Myocyte (in vitro differentiated cells): ENCODE data around the gene SYNRG. TPM values are rescaled to one million over a fixed set of nuclear protein-coding genes. Genes with fewer than 3 reads are reported as not detected.

Source experiments
- DNase-seq: peaks from one replicate; pipeline ENCODE4 v3.0.0-alpha.2; 2012; ENCODE audit warnings: low read depth
- microRNA-seq: library from miRNA; unstranded; fragments of <30 nt; microRNA quantifications from one replicate; pipeline ENCODE4, GENCODE V29; 2016
- total RNA-seq: library from RNA; depleted of rRNA; stranded (reverse); fragments of >200 nt; gene quantifications from 2 replicates; pipeline ENCODE4 v1.2.3, GENCODE V29; 2014

SYNRG gene
- total RNA-seq, 1 donor from 2014 or later = 9.0 TPM

DNA sequence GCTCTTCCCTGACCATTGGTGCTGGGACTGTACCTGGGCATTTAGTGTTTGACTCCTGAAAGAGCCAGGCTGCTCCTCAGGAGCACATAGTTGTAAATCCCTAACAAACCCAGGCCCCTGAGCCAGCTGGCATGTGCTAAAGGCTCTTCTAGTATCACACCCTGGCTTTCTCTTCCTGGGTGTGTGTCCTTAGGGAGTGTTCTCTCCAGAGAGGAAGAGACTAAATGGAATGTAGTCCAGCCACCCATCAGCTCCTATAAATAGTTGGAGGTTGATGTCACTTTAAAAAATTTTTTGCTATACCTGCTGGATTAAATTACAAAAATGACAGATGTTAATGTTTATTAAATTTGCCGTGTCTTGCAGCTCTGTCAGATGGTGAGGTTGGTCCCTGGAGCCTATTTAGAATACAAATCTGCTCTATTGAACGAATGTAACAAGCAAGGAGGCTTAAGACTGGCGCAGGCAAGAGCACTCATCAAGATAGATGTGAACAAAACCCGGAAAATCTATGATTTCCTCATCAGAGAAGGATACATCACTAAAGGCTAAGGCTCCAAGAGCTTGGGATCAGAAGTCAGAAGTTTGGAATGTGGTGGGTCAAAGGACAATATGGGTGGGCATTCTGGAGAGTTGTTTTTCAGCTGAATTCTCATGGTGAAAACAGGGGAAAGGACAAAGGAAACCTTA is 132.6 kb downstream of the SYNRG start:
- peak; percentile 72 for DNase-seq

DNA sequence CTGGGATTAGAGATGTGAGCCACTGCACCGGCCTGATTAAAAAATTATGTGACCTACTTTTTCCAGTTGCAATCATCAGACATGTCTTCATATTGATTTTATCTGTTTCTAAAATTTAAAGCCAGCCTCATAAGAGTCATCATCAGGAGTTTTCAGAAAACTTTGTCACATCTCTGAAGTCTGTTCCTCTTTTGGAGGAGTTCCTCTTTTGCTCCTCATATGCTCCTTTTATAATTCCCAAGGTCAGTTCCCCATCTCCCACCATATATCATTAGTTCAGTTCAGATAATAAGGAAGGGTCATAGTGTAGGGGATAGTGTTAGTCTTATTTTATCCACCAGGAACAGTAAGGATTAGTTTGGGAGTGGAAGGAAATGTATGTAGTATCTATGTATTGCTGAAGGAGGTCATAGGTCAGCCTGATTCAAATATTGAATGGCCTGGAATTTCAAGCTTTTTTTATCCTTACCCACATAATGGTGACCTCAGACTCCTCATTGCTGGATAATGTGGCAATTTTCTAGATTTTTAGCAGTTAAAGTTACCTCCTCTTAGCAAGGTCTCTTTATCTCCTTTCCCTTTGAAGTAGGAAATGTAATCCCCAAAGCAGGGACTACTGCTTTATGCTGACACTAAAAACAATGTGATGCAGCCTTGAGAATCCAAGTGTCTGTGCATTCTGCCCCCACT is 133.3 kb downstream of the SYNRG start:
- no peak for DNase-seq

DNA sequence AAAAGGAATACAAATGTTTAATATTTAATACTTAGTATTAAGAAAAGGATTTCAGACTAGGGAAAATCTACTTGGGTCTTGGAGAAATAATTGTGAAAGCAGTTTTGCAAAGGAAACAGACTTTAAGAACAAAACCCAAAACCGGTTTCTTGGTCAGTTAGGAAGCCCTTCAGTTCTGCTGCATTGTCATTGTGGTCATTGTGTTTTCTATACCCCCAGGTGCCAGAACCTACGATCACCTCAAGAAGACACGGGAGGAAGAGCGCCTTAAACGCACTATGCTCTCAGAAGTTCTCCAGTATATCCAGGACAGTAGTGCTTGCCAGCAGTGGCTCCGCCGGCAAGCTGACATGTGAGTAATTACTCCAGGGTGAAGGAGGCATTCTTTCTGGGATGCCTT is 139.0 kb downstream of the SYNRG start:
- DNase-seq = no peak

DNA sequence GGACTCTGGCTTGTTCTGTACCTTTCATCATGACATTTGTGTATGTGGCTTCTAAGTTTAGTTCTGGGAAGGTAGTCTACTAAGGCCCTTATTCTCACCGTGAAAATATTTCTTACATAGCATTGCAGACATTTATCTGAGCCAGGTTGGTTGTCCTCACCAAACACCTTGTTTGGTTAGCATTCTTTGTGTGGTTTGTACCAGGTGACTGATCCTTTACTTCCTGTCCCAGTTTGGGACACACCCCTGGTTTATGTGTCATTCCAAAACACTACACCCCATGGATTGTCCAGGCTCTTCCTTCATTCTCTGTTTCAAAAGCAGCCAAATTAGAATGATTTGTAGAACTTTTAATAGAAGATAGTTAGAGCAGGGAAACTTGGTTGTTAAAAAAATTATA is 142.7 kb downstream of the SYNRG start:
- DNase-seq = no peak

DNA sequence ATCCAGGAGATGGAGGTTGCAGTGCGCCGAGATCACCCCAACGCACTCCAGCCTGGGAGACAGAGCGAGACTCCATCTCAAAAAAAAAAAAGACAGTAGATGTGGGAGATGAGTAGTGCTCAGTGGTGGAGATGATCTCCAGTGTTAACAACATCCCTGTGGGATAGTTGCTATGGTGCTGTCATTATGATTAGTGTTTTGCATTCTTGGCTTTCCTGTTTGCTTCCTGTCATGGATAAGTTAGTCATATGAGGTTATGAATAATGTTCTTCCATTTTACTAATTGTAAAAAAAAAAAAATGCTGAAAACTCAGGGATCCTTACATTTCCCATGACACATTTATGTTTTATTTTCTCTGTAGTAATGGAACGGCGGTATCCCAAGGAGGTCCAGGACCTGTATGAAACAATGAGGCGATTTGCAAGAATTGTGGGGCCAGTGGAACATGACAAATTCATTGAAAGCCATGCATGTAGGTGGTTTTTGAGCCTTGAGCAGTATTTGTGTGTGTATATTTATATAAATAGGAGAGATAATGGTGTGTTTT is 144.1 kb downstream of the SYNRG start:
- peak; percentile 14 for DNase-seq

Small RNA genes lying within 50 kb of the gene (microRNA-seq; reads per million reads assigned to microRNA genes)
- not detected for gene MIR378J

Other genes starting within 250 kb of the SYNRG start
- gene C17orf78, start 233.4 kb downstream of the SYNRG start, total RNA-seq = not detected in 2 replicates
- 33.0 and 45.9 TPM in 2 replicates for gene ACACA, start 202.6 kb downstream of the SYNRG start, total RNA-seq
- gene TADA2A, start 202.5 kb downstream of the SYNRG start, total RNA-seq = 10.6 and 23.6 TPM in 2 replicates
- 40.4 and 80.2 TPM in 2 replicates for gene DUSP14, start 119.5 kb downstream of the SYNRG start, total RNA-seq
- gene DDX52, start 34.0 kb upstream of the SYNRG start, total RNA-seq = 25.0 and 29.5 TPM in 2 replicates
- gene HNF1B, start 135.6 kb upstream of the SYNRG start, total RNA-seq = not detected in 2 replicates